Tibial nerve (tissue), 3 donors: Measurements from ENCODE around the gene SLIT1.

Experiments
- CTCF ChIP-seq, 5 experiments: fragments of 200-600 bp in 3 of 5; fragments of 450-650 bp in 2 of 5; sonication (generic) in 3 of 5; IDR thresholded peaks; one replicate each; pipeline ENCODE4 v1.5.1; 2016 to 2019; ENCODE audit warnings: antibody characterized with exemption in 5 of 5, mild to moderate bottlenecking in 3 of 5, moderate library complexity in 2 of 5
- POLR2A ChIP-seq, 2 donors: fragments of 450-650 bp; IDR thresholded peaks; one replicate each; pipeline ENCODE4 v1.6.1; 2017; ENCODE audit warnings: antibody characterized with exemption in 2 of 2, mild to moderate bottlenecking in 2 of 2, moderate library complexity in 2 of 2

GRCh38 chr10:97140049-97140846 is 45.5 kb downstream of the SLIT1 start:
- TF ChIP-seq CTCF (IDR thresholded peaks at IDR 0.05) (no peak), POLR2A (IDR thresholded peaks at IDR 0.05) (no peak)
